ENCODE data around the gene CDYL2.

Gene CDYL2

DNA sequence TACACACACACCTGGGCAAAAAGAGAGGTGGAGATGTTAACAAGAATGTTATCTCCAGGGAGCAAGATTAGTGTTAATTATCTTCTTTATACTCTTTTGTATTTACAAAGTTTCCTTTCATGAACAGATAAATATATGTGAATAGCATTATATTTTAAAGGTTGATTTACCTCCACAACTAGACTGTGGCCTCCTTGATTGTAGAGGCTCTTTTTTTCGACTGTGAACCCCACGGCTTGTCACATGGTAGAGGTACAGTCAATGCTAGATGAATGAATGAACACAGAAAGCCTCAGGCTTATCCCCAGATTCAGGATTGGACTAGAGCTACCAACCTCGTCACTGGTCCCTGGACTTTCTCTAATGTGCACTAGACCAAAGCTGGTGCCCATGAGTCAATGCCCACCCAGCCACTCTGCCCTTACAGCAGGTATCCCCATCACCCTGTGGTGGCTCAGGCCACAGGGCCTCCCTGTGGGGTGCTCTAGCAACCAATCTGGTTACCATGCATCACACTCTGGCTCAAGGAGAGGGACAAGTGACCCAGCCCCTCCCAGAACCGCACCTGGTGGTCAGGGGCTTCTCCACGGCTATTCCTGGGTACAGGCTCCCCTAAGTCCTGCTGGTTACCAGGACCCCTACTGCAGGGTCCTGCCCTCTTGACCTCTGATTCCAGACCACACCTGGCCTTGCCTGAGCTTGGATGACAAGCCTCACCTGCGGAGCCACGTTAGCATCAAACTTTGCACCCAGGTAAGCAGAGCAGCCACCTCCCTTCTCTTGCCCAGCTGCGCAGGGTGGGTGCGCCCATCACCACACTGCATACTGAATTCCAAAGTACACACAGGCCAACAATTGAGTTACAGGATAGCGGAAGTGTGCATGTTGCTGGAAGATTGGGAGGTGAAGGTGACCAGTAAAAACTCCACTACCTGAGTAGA, 101.0 kb downstream of the CDYL2 start:
- Histone ChIP-seq H3K4me3 (ENCODE audit: low read length) (no peak overlapping the region), H3K4me1 (ENCODE audit: insufficient read depth, low read length) (no peaks in the 10 kb centered on the region), H3K9me3 (ENCODE audit: insufficient read depth, low read depth, low read length) (no peaks in the 10 kb centered on the region), H3K27me3 (ENCODE audit: insufficient read depth, low read length) (no peaks in the 10 kb centered on the region), H3K9ac (ENCODE audit: low read depth, low read length) (no peak overlapping the region), H3K36me3 (ENCODE audit: insufficient read depth, low read depth, low read length) (no peaks in the 10 kb centered on the region), H3K27ac (ENCODE audit: low read length) (no peak overlapping the region)

DNA sequence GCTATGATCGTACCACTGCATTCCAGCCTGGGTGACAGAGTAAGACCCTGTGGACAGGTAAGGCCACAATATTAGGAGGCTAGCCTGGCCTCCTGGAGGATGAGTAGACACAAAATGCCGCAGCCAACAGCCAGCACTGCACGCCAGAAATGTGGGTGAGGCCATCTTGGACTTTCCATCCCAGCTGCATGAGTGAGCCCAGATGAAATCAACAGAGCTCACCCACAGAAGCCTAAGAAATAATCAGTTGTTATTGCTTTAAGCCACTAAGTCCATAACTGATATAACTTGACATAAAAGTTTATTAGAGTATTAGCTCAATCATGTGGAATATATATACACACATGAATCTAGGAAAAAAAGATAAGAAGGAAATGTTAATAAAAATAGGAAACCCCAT, 101.7 kb downstream of the CDYL2 start:
- Histone ChIP-seq H3K36me3 (ENCODE audit: insufficient read depth, low read depth, low read length) (no peaks in the 10 kb centered on the region), H3K9ac (ENCODE audit: low read depth, low read length) (no peak overlapping the region), H3K4me3 (ENCODE audit: low read length) (no peak overlapping the region), H3K27ac (ENCODE audit: low read length) (no peak overlapping the region), H3K27me3 (ENCODE audit: insufficient read depth, low read length) (no peaks in the 10 kb centered on the region), H3K4me1 (ENCODE audit: insufficient read depth, low read length) (no peaks in the 10 kb centered on the region), H3K9me3 (ENCODE audit: insufficient read depth, low read depth, low read length) (no peaks in the 10 kb centered on the region)

DNA sequence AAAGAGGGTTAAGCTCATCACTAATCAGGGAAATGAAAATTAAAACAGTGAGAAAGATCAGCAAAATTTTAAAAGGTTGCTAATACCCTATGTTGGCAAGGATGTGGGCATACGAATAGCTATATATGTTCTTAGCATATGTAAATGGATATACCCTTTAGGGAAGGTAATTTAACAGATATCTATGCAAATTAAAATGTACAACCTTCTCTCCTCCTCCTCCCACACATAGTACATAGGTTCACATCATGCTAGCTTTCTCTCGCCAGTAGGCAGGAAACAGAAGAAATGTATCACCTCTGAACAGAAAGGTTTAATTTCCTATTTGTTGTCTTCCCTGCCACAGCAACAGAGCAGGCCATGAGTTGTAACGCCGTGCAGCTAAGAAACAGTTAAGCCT, 103.8 kb downstream of the CDYL2 start:
- H3K36me3 ChIP-seq (ENCODE audit: insufficient read depth, low read depth, low read length): no peaks in the 10 kb centered on the region
- no peak overlapping the region for H3K27ac ChIP-seq (ENCODE audit: low read length)
- no peaks in the 10 kb centered on the region for H3K9me3 ChIP-seq (ENCODE audit: insufficient read depth, low read depth, low read length)
- no peaks in the 10 kb centered on the region for H3K4me1 ChIP-seq (ENCODE audit: insufficient read depth, low read length)
- H3K27me3 ChIP-seq (ENCODE audit: insufficient read depth, low read length): no peaks in the 10 kb centered on the region
- no peak overlapping the region for H3K9ac ChIP-seq (ENCODE audit: low read depth, low read length)
- H3K4me3 ChIP-seq (ENCODE audit: low read length): no peak overlapping the region

DNA sequence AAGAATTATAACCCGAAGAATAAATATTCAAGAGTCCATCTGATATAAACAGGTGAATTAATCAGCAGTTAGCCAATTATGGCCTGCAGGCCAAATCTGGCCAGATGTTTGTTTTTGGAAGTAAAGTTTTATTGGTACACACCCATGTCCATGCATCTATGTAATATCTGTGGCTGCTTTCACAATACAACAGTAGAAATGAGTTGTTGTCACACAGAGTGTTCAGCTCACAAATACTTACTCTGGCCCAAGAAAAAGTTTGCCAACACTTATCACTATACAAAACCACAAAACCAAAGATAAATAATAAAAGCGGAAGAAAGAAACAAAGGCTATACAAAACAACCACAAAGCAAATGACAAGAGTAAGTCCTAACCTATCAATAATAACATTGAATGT, 109.4 kb downstream of the CDYL2 start:
- no peak overlapping the region for H3K9ac ChIP-seq (ENCODE audit: low read depth, low read length)
- H3K36me3 ChIP-seq (ENCODE audit: insufficient read depth, low read depth, low read length): no peaks in the 10 kb centered on the region
- H3K27ac ChIP-seq (ENCODE audit: low read length): no peak overlapping the region
- 0 out of 2 replicates have a peak, but pooled peaks cover 5% of the 10 kb centered on the region for H3K4me1 ChIP-seq (ENCODE audit: insufficient read depth, low read length)
- H3K9me3 ChIP-seq (ENCODE audit: insufficient read depth, low read depth, low read length): no peaks in the 10 kb centered on the region
- H3K4me3 ChIP-seq (ENCODE audit: low read length): no peak overlapping the region
- H3K27me3 ChIP-seq (ENCODE audit: insufficient read depth, low read length): no peaks in the 10 kb centered on the region

DNA sequence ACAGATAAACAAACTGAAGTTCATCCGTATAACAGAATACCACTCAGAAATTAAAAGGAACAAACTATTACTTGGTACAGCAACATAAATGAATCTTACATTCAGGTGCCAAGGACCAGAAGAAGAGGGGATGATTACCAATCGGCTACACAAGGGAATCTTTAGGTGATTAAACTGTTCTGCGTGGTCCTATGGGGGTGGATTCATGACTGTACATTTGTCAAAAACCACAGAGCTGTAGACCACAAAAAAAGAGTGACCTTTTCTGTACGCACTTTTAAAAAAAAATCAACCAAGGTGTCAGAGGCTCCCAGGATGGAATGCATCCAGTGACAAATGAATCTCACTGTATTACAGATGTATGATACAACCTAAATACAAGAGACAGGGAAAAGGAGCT, 110.8 kb downstream of the CDYL2 start:
- no peaks in the 10 kb centered on the region for H3K27me3 ChIP-seq (ENCODE audit: insufficient read depth, low read length)
- H3K27ac ChIP-seq (ENCODE audit: low read length): no peak overlapping the region
- H3K9me3 ChIP-seq (ENCODE audit: insufficient read depth, low read depth, low read length): no peaks in the 10 kb centered on the region
- no peak overlapping the region for H3K4me3 ChIP-seq (ENCODE audit: low read length)
- H3K4me1 ChIP-seq (ENCODE audit: insufficient read depth, low read length): 0 out of 2 replicates have a peak, but pooled peaks cover 5% of the 10 kb centered on the region
- no peaks in the 10 kb centered on the region for H3K36me3 ChIP-seq (ENCODE audit: insufficient read depth, low read depth, low read length)
- H3K9ac ChIP-seq (ENCODE audit: low read depth, low read length): no peak overlapping the region

DNA sequence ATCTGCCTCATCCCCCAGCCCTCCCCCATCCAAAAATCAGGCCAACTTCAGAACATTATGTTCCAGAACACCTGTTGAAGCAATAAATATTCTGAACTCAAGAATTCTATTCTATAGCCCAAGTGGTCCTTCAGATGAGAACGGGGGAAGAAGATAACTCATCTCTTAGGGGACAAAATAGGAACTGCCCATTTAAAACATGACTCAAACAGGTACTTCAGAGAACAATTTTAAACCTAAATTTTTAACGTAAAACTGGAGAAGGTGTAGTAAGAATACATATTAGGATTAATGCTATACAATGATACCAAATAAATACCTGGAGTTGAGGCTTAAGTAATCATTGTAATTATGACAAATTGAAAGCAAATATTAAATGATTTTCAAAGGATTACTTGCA, 112.1 kb downstream of the CDYL2 start:
- no peaks in the 10 kb centered on the region for H3K9me3 ChIP-seq (ENCODE audit: insufficient read depth, low read depth, low read length)
- H3K4me3 ChIP-seq (ENCODE audit: low read length): no peak overlapping the region
- no peak overlapping the region for H3K9ac ChIP-seq (ENCODE audit: low read depth, low read length)
- H3K27ac ChIP-seq (ENCODE audit: low read length): no peak overlapping the region
- 0 out of 2 replicates have a peak, but pooled peaks cover 5% of the 10 kb centered on the region for H3K4me1 ChIP-seq (ENCODE audit: insufficient read depth, low read length)
- H3K27me3 ChIP-seq (ENCODE audit: insufficient read depth, low read length): no peaks in the 10 kb centered on the region
- H3K36me3 ChIP-seq (ENCODE audit: insufficient read depth, low read depth, low read length): no peaks in the 10 kb centered on the region

DNA sequence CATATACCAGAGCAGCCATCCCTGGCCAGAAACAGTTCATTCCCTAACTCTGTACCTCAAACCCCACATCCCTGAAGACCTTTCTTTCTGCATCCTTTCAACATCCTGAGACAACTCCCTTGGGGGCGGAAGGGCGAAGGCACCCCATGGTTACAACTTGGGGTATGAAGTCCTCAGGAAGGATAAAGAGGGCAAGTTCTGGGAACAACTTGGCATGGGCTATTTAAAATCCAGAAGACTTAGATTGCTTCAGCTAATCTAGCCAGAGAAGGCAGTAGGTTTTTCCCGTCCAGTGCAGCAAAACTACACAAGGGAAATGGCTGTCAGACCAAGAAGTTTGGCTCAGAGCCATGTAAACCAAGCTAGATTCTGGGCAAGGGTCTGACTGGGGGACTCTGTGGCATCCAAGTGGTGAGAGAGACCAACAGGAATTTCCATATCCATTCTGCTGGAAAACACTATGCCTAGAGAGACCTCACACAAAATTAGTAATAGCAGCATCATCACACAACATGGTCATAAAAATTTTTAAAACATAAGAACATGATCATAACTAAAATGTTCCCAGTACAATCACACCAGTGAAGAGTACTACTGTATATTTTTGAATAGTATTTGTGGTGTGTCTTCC, 113.2 kb downstream of the CDYL2 start:
- H3K36me3 ChIP-seq (ENCODE audit: insufficient read depth, low read depth, low read length): no peaks in the 10 kb centered on the region
- no peaks in the 10 kb centered on the region for H3K9me3 ChIP-seq (ENCODE audit: insufficient read depth, low read depth, low read length)
- no peaks in the 10 kb centered on the region for H3K27me3 ChIP-seq (ENCODE audit: insufficient read depth, low read length)
- H3K27ac ChIP-seq (ENCODE audit: low read length): no peak overlapping the region
- 0 out of 2 replicates have a peak, but pooled peaks cover 5% of the 10 kb centered on the region for H3K4me1 ChIP-seq (ENCODE audit: insufficient read depth, low read length)
- H3K9ac ChIP-seq (ENCODE audit: low read depth, low read length): no peak overlapping the region
- H3K4me3 ChIP-seq (ENCODE audit: low read length): no peak overlapping the region

DNA sequence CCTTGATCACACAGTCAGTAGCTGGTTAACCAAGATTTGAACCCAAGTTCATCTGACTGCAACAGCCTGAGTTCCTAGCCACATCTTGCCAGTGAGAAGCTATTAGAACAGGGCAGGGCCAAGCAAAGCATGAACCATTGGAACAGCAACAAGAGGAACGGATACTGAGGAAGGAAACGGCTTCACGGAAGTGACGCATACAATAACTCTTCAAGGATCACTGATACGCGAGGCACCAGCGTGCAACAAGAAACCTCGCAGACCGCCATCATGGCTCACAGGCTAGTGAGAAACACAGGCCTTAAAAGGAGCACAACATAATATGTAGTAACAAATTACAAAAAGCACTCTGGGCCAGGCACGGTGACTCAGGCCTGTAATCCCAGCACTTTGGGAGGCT, 114.9 kb downstream of the CDYL2 start:
- no peak overlapping the region for H3K9ac ChIP-seq (ENCODE audit: low read depth, low read length)
- H3K4me3 ChIP-seq (ENCODE audit: low read length): no peak overlapping the region
- H3K9me3 ChIP-seq (ENCODE audit: insufficient read depth, low read depth, low read length): no peaks in the 10 kb centered on the region
- no peak overlapping the region for H3K27ac ChIP-seq (ENCODE audit: low read length)
- 0 out of 2 replicates have a peak, but pooled peaks cover 5% of the 10 kb centered on the region for H3K4me1 ChIP-seq (ENCODE audit: insufficient read depth, low read length)
- no peaks in the 10 kb centered on the region for H3K27me3 ChIP-seq (ENCODE audit: insufficient read depth, low read length)
- no peaks in the 10 kb centered on the region for H3K36me3 ChIP-seq (ENCODE audit: insufficient read depth, low read depth, low read length)

DNA sequence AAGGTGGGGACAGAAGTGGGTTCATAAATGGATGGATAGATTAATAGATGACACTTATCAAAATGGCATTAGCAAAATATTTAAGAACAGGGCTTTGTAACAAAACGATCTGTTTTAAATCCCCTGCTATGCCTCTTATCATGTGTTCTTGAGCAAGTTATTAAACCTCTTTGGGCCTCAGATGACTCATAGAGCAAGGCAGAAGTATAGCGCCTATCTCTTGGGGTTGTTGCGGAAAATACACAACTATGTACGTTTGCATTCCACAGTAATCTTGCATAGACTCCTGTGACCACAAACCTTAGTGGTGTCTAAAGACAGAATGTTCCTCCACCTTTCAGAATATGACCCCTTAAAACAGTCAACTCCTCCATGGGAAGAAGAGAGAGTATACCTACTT, 116.8 kb downstream of the CDYL2 start:
- Histone ChIP-seq H3K27ac (ENCODE audit: low read length) (no peak overlapping the region), H3K27me3 (ENCODE audit: insufficient read depth, low read length) (no peaks in the 10 kb centered on the region), H3K9ac (ENCODE audit: low read depth, low read length) (no peak overlapping the region), H3K4me1 (ENCODE audit: insufficient read depth, low read length) (0 out of 2 replicates have a peak, but pooled peaks cover 5% of the 10 kb centered on the region), H3K36me3 (ENCODE audit: insufficient read depth, low read depth, low read length) (no peaks in the 10 kb centered on the region), H3K4me3 (ENCODE audit: low read length) (no peak overlapping the region), H3K9me3 (ENCODE audit: insufficient read depth, low read depth, low read length) (no peaks in the 10 kb centered on the region)

DNA sequence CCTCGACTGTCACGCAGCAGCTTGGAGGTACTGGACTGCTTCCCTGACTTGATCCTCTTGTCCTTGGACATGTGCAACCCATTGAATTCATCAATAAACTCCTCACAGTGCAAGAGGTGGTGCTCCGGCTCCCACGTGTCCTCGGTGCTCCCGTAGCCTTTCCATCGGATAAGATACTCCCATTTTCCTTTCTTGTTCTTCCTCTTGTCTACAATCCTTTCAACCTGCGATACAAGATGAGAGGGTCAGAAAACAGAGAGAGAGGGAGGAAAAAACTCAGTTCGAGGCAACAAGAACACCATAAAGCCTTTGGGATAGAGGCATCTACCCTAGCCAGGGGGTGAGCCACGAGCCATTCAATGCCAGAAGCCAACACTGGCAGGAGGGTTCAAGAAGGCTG, 119.5 kb downstream of the CDYL2 start:
- no peaks in the 10 kb centered on the region for H3K36me3 ChIP-seq (ENCODE audit: insufficient read depth, low read depth, low read length)
- H3K4me3 ChIP-seq (ENCODE audit: low read length): no peak overlapping the region
- no peaks in the 10 kb centered on the region for H3K4me1 ChIP-seq (ENCODE audit: insufficient read depth, low read length)
- no peak overlapping the region for H3K27ac ChIP-seq (ENCODE audit: low read length)
- H3K27me3 ChIP-seq (ENCODE audit: insufficient read depth, low read length): no peaks in the 10 kb centered on the region
- no peaks in the 10 kb centered on the region for H3K9me3 ChIP-seq (ENCODE audit: insufficient read depth, low read depth, low read length)
- no peak overlapping the region for H3K9ac ChIP-seq (ENCODE audit: low read depth, low read length)

DNA sequence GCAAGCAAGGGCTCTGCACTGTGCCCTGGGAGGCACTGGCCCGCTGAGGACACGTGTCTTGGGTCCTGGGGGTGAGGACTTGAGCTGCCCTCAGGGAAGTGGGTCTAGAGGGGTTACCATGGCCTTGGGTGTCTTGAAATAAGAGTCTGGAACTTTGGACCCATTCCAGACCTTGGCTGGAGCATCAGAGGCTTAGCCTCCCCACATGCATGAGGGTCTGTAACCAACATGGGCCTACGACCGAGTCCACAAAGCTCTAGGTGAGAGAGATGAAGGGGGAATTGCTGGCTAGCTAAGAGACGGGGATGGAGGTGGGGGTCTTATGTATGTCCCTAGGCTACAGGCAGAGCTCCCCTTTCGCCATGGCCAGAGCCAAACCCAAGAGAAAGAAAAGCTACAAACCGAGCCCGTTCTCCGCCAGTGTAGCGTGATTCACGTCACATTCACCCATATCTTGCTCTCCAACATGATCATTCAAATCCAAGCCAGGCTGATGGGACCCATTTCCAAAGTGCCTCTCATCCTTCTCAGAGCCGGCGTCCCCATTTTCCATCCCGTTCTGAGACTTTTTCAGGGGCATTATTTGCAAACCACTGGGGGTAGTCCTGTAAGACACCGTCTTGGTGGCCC, 120.1 kb downstream of the CDYL2 start:
- H3K4me3 ChIP-seq (ENCODE audit: low read length): no peak overlapping the region
- H3K27ac ChIP-seq (ENCODE audit: low read length): no peak overlapping the region
- no peak overlapping the region for H3K9ac ChIP-seq (ENCODE audit: low read depth, low read length)
- no peaks in the 10 kb centered on the region for H3K36me3 ChIP-seq (ENCODE audit: insufficient read depth, low read depth, low read length)
- no peaks in the 10 kb centered on the region for H3K27me3 ChIP-seq (ENCODE audit: insufficient read depth, low read length)
- H3K4me1 ChIP-seq (ENCODE audit: insufficient read depth, low read length): no peaks in the 10 kb centered on the region
- H3K9me3 ChIP-seq (ENCODE audit: insufficient read depth, low read depth, low read length): no peaks in the 10 kb centered on the region

All from iPS-20b (cell line).